Mucosa of stomach (tissue), 1 donor: ENCODE results near the gene CREBL2.

Experiments
- H3K27me3 ChIP-seq: one replicate; pipeline ENCODE4 v1.7.0; 2013; ENCODE audit warnings: mild to moderate bottlenecking, low read length; ENCODE audit not compliant: control insufficient read depth, insufficient read depth
- H3K36me3 ChIP-seq: one replicate; pipeline ENCODE4 v1.7.0; 2013; ENCODE audit warnings: low read length; ENCODE audit not compliant: control insufficient read depth, insufficient read depth
- H3K4me1 ChIP-seq: one replicate; pipeline ENCODE4 v1.7.0; 2013; ENCODE audit warnings: mild to moderate bottlenecking, low read length; ENCODE audit not compliant: control insufficient read depth, insufficient read depth
- H3K4me3 ChIP-seq: one replicate; pipeline ENCODE4 v1.7.0; 2013; ENCODE audit warnings: low read length
- H3K9ac ChIP-seq: one replicate; pipeline ENCODE4 v1.7.0; 2013; ENCODE audit warnings: mild to moderate bottlenecking, low read length, moderate library complexity
- H3K9me3 ChIP-seq: one replicate; pipeline ENCODE4 v1.7.0; 2013; ENCODE audit warnings: mild to moderate bottlenecking, low read length, moderate library complexity; ENCODE audit not compliant: control insufficient read depth
- donor health status: Pancreatic carcinoma.

The CREBL2 gene

DNA sequence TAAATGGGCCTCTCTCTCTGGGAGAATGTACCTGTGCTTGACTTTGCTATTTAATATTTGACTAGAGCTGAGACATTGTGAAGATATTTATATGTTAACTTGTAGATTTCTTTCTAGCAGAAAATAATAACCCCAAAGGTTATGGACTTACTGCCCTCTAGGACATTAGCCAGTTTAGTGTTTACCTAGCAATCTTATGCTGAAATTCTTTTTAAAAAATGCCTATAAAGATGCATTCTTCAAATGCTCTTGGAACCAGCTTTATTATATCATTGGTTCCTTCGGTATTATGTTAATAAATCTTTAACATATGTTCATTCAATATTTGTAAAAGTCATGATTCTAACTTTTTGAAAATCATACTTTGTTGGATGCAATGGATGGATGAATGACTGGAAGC lies 56.3 kb downstream of the CREBL2 start:
- Histone ChIP-seq H3K4me1 (no peaks in the 10 kb centered on the region), H3K9me3 (no peaks in the 10 kb centered on the region), H3K36me3 (no peaks in the 10 kb centered on the region), H3K4me3 (no peak overlapping the region), H3K9ac (no peak overlapping the region), H3K27me3 (no peaks in the 10 kb centered on the region)

DNA sequence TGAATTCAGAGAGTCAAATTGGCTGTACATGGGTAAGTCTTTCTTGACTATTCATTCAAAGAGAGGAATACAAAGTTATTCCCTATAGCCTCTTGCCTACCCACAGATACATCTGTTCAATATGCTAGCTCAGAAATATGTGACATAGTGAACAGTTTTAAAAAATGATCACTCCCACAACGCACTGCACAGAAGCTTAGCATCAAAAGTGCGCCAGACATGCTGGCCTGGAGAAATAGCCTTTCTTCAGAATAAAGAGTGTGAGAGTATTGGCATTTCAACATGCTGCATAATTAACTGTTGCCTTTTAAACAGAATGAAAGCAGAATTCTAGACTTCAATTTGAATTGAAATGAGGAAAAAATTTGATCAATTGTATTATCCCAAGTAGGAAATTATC lies 57.3 kb downstream of the CREBL2 start:
- H3K4me1 ChIP-seq, result no peaks in the 10 kb centered on the region
- H3K27me3 ChIP-seq, result no peaks in the 10 kb centered on the region
- H3K36me3 ChIP-seq, result no peaks in the 10 kb centered on the region
- no peaks in the 10 kb centered on the region for H3K9me3 ChIP-seq
- H3K9ac ChIP-seq, result no peak overlapping the region
- no peak overlapping the region for H3K4me3 ChIP-seq

DNA sequence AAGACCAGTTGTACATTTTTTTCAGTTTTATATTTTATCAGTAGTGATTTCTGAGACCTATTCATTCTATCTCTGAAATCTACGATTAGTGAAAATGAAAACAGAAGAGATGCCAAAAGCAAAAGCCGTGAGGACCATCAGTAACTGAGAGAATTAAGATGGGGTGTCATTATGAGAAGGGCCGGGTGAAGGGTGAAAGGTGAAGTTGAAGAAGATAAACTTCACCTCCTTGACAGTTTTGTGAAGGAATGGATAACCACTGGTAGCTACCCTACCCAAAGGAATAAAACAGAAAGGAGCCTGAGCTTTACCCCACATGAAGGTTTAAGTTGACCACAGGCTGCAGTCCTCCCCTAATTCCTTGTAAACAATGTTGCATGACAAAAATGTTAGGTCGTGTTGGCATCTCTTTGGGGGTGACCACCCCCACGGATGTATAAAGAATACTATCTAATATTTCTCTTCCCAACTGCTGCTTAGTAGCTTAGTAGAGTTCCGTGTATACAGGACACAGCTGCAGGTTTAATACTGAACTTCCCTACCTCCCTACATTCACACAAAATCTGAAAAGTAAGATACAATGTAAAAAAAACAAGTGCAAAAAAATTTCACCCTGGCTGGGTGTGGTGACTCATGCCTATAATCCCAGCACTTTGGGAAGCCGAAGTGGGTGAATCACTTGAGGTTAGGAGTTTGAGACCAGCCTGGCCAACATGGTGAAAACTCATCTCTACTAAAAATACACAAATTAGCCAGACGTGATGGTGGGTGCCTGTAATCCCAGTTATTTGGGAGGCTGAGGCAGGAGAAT lies 60.4 kb downstream of the CREBL2 start:
- no peak overlapping the region for H3K4me3 ChIP-seq
- H3K36me3 ChIP-seq, result no peaks in the 10 kb centered on the region
- H3K9me3 ChIP-seq, result no peaks in the 10 kb centered on the region
- no peaks in the 10 kb centered on the region for H3K4me1 ChIP-seq
- H3K9ac ChIP-seq, result no peak overlapping the region
- no peaks in the 10 kb centered on the region for H3K27me3 ChIP-seq

DNA sequence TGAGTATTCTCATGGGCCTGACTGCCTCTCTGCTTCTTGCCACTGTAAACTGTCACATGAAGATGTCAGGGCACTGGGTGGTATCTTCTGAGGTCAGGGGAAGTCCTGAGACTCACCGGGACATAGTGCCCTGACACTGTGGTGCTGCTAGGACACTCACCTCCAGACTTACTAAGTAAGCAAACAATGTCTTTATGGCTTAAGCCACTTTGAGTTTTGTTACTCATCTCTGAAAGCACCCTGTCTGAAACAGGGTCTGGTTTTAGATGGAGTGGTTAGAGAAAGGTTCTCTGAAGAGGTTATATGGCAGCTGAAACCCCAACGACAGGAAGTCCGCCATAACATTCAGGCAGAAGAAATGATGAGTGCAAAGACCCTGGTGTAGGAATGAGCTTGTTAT lies 61.6 kb downstream of the CREBL2 start:
- Histone ChIP-seq H3K4me3 (no peak overlapping the region), H3K9me3 (no peaks in the 10 kb centered on the region), H3K36me3 (no peaks in the 10 kb centered on the region), H3K27me3 (no peaks in the 10 kb centered on the region), H3K4me1 (no peaks in the 10 kb centered on the region), H3K9ac (no peak overlapping the region)

DNA sequence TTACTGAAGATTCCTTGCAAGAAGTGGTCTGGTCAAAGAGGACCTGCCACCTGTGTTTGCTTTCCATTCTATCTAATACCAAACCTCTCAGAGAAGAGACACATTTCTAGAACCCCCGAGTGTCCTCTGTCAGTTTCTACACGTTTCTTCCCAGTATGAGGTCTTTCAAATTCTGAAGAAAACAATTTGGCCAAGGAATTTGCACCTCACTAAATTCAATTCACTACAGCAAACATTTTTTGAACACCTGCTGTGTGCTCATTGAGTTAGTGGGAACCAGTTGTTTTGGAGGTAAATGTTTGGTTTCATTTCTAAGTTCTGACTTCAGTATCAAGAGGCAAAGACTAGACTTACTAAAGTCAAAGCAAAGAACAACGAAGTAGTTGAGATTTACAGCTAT lies 64.9 kb downstream of the CREBL2 start:
- Histone ChIP-seq H3K4me3 (no peak overlapping the region), H3K36me3 (no peaks in the 10 kb centered on the region), H3K9ac (no peak overlapping the region), H3K4me1 (no peaks in the 10 kb centered on the region), H3K9me3 (no peaks in the 10 kb centered on the region), H3K27me3 (no peaks in the 10 kb centered on the region)

DNA sequence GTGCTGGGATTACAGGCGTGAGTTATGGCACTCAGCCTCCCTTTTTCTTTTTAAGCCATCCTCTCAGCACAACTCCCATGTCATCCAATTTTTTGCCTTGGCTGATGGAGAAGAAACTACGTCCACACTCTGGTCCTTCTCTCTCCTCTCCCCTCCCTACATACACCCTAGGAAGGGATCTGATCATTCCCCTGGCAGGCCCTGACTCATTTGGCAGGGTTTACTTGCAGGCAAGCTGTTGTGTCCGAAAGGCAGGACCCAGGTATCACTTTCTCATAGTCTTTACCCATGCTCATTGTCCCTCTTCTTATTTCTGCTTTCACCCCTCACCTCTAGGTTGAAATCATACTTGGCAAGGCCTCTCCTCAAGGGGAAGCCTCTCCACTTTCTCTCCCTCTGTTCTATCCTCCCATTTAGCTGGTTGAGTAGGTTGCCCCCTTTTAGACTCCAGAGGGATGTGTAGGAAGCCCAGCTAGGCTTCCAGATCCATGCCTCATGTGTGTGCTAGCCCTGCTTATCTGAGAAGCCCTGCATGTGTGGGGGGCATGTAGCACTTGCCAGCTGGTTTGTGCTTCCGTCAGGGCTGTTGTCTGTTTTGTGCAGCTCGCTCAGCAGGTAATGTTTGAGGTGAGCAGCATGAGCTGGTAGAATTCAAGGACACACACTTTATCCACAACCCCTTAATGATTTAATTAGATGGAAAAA lies 69.5 kb downstream of the CREBL2 start:
- Histone ChIP-seq H3K4me1 (no peaks in the 10 kb centered on the region), H3K4me3 (no peak overlapping the region), H3K9me3 (no peaks in the 10 kb centered on the region), H3K9ac (no peak overlapping the region), H3K27me3 (no peaks in the 10 kb centered on the region), H3K36me3 (no peaks in the 10 kb centered on the region)

DNA sequence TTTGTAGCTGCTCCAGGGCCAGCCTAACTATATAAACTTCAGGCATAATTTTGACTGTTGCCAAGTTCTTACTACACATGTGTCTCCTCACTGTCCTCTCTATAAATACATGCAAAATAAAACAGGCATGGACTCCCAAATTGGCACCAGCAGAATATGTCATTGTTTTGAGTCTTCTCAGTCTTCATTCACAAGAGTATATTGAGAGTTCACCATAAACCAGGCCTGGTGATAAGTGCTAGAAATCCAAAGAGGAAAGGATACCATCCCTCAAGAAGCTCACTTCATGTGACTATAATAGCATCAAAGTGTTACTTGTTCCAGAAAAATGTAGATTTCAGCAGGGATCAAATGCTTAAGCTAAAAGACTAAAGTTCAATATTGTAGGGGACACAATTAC lies 70.6 kb downstream of the CREBL2 start:
- Histone ChIP-seq H3K9me3 (no peaks in the 10 kb centered on the region), H3K4me3 (no peak overlapping the region), H3K27me3 (no peaks in the 10 kb centered on the region), H3K36me3 (no peaks in the 10 kb centered on the region), H3K9ac (no peak overlapping the region), H3K4me1 (no peaks in the 10 kb centered on the region)

DNA sequence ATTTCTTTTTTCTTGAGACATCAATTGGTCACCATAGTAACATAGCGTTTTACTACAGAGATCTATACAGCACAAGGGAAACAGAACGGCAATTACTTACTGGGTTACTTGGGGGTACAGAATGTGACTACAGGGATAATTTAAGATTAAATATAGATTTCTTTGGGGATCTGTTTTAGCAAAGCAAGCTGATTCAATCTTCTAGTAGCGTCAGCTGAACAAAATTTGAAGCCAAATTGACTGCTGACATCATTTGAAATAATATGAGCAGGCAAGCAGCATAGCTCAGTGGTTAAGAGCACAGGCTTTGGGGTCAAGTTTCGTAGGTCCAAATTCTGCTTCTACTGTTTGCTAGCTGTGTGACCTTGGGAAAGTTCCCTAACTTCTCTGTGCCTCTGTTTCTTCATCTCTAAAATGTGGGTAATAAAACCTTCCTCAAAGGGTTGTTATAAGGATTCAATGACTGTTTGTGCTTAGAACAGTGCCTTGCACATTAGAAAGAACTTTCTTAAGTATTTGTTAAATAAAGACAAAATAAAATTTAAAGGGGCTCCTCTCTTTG lies 71.5 kb downstream of the CREBL2 start:
- Histone ChIP-seq H3K36me3 (no peaks in the 10 kb centered on the region), H3K4me3 (no peak overlapping the region), H3K9ac (no peak overlapping the region), H3K27me3 (no peaks in the 10 kb centered on the region), H3K9me3 (no peaks in the 10 kb centered on the region), H3K4me1 (no peaks in the 10 kb centered on the region)

DNA sequence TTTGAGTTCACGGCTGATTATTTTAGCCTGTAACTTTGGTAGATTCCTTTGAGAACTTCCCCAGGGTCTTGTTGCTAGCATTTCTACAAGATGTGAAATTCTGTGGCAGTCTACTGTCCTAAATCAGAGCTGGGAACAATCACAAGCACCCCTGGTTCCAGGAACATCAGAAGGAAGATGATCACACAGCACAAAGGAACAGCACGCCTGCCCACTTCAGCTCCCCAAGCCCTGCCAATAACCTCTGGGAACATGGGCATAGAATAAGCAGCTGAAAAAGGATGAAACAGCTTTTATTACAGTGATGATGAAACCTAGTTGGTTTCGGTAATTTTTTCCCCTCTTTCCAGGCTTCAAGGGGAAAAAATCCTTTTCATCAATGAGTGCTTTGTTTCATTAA lies 72.0 kb downstream of the CREBL2 start:
- Histone ChIP-seq H3K27me3 (no peaks in the 10 kb centered on the region), H3K36me3 (no peaks in the 10 kb centered on the region), H3K4me3 (no peak overlapping the region), H3K9ac (no peak overlapping the region), H3K9me3 (no peaks in the 10 kb centered on the region), H3K4me1 (no peaks in the 10 kb centered on the region)

DNA sequence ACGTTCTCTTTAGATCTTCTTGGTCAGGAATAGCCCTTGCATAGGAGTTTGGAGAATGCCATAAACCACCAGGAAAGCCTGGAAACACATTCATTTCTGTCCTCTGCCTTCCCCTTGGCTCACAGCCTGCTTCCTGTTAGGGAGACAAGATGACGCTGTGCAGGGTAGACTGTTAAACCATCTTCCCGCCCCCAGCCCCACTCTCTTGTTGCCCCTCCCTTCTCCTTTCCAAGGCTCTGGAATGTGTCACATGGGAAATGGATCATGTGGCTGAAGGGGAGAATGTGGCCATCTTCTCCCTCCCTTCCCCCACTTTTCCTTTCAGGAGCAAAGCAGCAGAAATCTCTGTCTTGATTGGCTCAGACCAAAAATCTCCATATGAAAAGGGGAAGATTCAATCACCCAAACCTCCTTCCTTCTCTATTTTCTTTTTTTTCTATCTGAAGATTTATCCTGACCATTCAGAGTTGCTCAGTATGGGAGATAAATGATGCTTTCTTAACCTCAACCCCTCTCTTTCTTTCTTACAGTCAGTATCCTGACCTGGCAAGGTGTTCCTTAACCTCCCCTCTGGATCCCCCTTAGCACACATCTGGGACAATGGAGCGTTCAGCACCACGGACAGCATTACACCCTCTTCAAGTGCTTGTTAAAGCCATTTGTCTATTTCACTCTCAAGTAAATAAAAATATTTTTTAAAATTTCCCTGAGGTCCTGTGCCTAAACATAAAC lies 72.9 kb downstream of the CREBL2 start:
- Histone ChIP-seq H3K27me3 (no peaks in the 10 kb centered on the region), H3K9me3 (no peaks in the 10 kb centered on the region), H3K36me3 (no peaks in the 10 kb centered on the region), H3K4me3 (no peak overlapping the region), H3K9ac (no peak overlapping the region), H3K4me1 (no peaks in the 10 kb centered on the region)

DNA sequence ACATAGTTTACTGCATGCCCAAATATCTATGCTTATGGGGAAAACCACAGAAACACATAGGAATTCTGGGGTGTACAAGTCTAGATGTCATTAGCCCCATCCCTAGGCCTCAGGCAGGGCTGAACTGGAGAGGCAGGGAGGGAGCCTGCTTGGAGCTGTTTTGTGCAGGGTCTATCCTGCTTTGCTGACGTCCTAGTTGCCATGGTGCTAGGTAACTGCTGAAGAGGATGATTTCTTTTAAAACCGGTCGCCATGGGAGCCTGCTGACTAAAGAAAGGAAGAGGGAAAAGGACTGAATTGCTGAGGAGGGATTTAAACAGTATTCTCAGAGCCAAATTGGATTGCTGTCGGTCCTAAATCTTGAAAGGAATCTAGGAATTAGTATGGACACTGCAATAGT lies 73.6 kb downstream of the CREBL2 start:
- no peaks in the 10 kb centered on the region for H3K27me3 ChIP-seq
- no peak overlapping the region for H3K4me3 ChIP-seq
- no peak overlapping the region for H3K9ac ChIP-seq
- H3K4me1 ChIP-seq, result no peaks in the 10 kb centered on the region
- no peaks in the 10 kb centered on the region for H3K36me3 ChIP-seq
- H3K9me3 ChIP-seq, result no peaks in the 10 kb centered on the region

DNA sequence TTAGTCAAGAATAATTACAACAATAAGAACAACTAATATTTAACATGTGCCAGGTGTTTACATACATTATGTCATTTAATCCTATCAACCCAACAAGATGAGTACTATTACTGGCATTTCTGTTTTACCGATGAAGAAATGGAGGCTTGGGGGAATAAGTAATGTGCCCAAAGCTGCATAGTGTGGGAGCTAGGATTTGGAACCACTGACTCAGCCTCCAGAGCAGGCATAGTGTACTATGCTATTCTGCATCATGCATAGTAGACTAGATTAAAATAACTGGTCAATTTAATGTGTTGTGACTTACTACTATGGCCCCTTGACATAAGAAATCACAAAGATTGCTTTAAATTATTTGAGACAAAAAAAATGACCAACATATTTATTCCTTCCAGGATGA lies 74.8 kb downstream of the CREBL2 start:
- H3K9ac ChIP-seq, result no peak overlapping the region
- no peaks in the 10 kb centered on the region for H3K9me3 ChIP-seq
- no peaks in the 10 kb centered on the region for H3K36me3 ChIP-seq
- H3K27me3 ChIP-seq, result no peaks in the 10 kb centered on the region
- no peak overlapping the region for H3K4me3 ChIP-seq
- H3K4me1 ChIP-seq, result no peaks in the 10 kb centered on the region
